Ovary (tissue), 3 donors: ENCODE results near the gene AGR2.

Experiments
- CTCF ChIP-seq, 3 donors: fragments of 450-650 bp in 2 of 3; fragments of 200-600 bp in 1 of 3; IDR thresholded peaks; one replicate each; pipeline versions ENCODE4 v1.5.1 to v1.8.0; 2016 to 2022; ENCODE audit warnings: antibody characterized with exemption in 3 of 3, mild to moderate bottlenecking in 1 of 3
- EP300 ChIP-seq: sonication (generic); formaldehyde crosslinking; IDR thresholded peaks from one replicate; pipeline ENCODE4 v1.6.1; 2017; ENCODE audit warnings: antibody characterized with exemption
- donor health status: DM: no; HTN: no; CAD: no.

- TF ChIP-seq EP300 (no peak), CTCF (IDR thresholded peaks at IDR 0.05) (no peak)
These were observed 31.7 kb upstream of the AGR2 start for GRCh38 chr7:16836481-16836880.
